K562 (cell line): ENCODE measurements around the gene ATXN1. TPM values are rescaled to one million over a fixed set of nuclear protein-coding genes. Genes with fewer than 3 reads are reported as not detected.

Experiments used
- ATF6 ChIP-seq: sonication (generic); formaldehyde crosslinking; IDR thresholded peaks from 2 replicates; pipeline ENCODE4 v1.4.0; 2020; ENCODE audit warnings: mild to moderate bottlenecking, missing genetic modification reagents
- DEAF1 ChIP-seq: fragments of 450-650 bp; formaldehyde crosslinking; IDR thresholded peaks from 2 replicates; pipeline ENCODE4 v1.4.0; 2020; ENCODE audit warnings: mild to moderate bottlenecking, moderate library complexity
- ELF2 ChIP-seq: fragments of 250-450 bp; sonication (Bioruptor Pico); IDR thresholded peaks from 2 replicates; pipeline ENCODE4 v1.5.0; 2021; ENCODE audit warnings: mild to moderate bottlenecking
- HNRNPH1 ChIP-seq: fragments of 200-400 bp; formaldehyde crosslinking; optimal IDR thresholded peaks from 2 replicates; pipeline ENCODE3; 2017; ENCODE audit warnings: low read depth, mild to moderate bottlenecking, low read length, moderate library complexity
- HSF4 ChIP-seq: fragments of 250-450 bp; sonication (Bioruptor Pico); IDR thresholded peaks from 2 replicates; pipeline ENCODE4 v2.1.2; 2022; ENCODE audit warnings: mild to moderate bottlenecking, moderate library complexity, borderline replicate concordance
- NEUROD1 ChIP-seq: fragments of 150-350 bp; IDR thresholded peaks from 2 replicates; pipeline ENCODE4 v1.6.1; 2014; ENCODE audit warnings: borderline replicate concordance, low read length, low read depth; ENCODE audit not compliant: partially characterized antibody
- POLR2B ChIP-seq: fragments of 450-650 bp; IDR thresholded peaks from 2 replicates; pipeline ENCODE4 v1.6.1; 2018; ENCODE audit warnings: low read depth; ENCODE audit not compliant: partially characterized antibody
- PPARD ChIP-seq: fragments of 250-450 bp; sonication (Bioruptor Pico); IDR thresholded peaks from 2 replicates; pipeline ENCODE4 v1.8.0; 2022; ENCODE audit warnings: inconsistent platforms, mild to moderate bottlenecking, moderate library complexity
- RB1 ChIP-seq: fragments of 450-650 bp; IDR thresholded peaks from 2 replicates; pipeline ENCODE4 v1.6.1; 2017; ENCODE audit warnings: low read depth, mild to moderate bottlenecking
- SMAD4 ChIP-seq: fragments of 250-450 bp; sonication (Bioruptor Pico); conservative IDR thresholded peaks from 2 replicates; pipeline ENCODE4 v1.8.0; 2021; ENCODE audit warnings: inconsistent platforms, mild to moderate bottlenecking, moderate library complexity
- SRSF7 ChIP-seq: fragments of 200-400 bp; formaldehyde crosslinking; optimal IDR thresholded peaks from 2 replicates; pipeline ENCODE3; 2017; ENCODE audit warnings: mild to moderate bottlenecking, low read depth, low read length
- ZNF407 ChIP-seq: fragments of 450-650 bp; IDR thresholded peaks from 2 replicates; pipeline ENCODE4 v1.6.1; 2016; ENCODE audit warnings: low read depth
- ZSCAN32 ChIP-seq: fragments of 450-650 bp; formaldehyde crosslinking; IDR thresholded peaks from 2 replicates; pipeline ENCODE4 v1.4.0; 2020; ENCODE audit warnings: mild to moderate bottlenecking, moderate library complexity
- polyA plus RNA-seq, 8 experiments: library from polyadenylated mRNA; depleted of rRNA in 4 of 8; stranded (reverse) in 5 of 8; unstranded in 3 of 8; fragments of >200 nt; fragmentation: Nextera tagmentation in 2 of 8; fragmentation: Illumina TruSeq in 1 of 8; extraction: Ambion mirVana in 2 of 8; extraction: Trizol in 1 of 8; gene quantifications; 2 replicates each; pipeline versions ENCODE4 v1.2.1 to v1.2.3, GENCODE V29; 2011 to 2014; ENCODE audit warnings: inconsistent platforms in 1 of 8, missing spikeins in 1 of 8
- total RNA-seq, 7 experiments: library from RNA; depleted of rRNA in 6 of 7; stranded (reverse); fragments of >200 nt in 6 of 7; fragmentation: Illumina TruSeq in 2 of 7; extraction: Trizol in 2 of 7; gene quantifications; 2 replicates each; pipeline versions ENCODE4 v1.2.1 to v1.2.3, GENCODE V29; 2011 to 2021; ENCODE audit warnings: low replicate concordance in 1 of 7

Gene ATXN1
- total and polyA plus RNA-seq, 9 of the 15 experiments (the other 6 are each of a cell fraction or from before 2014, with no cell fraction given) = under 0.01 to 1.2 (median 0.58) TPM

GRCh38 chr6:16265351-16266341 lies 495.6 kb downstream of the ATXN1 start (continued):
- peak; percentile 93 for TF ChIP-seq NEUROD1
- TF ChIP-seq SMAD4 (CRISPR knock-in tag) = peak; percentile 91
- TF ChIP-seq HNRNPH1 = no peak
- peak; percentile 48 for TF ChIP-seq DEAF1 (CRISPR knock-in tag)
- peak; percentile 71 for TF ChIP-seq ZSCAN32 (CRISPR knock-in tag)
- TF ChIP-seq ATF6 (CRISPR knock-in tag) = peak; percentile 71; the same call in 1 of the 2 replicates
- no peak for TF ChIP-seq SRSF7
- TF ChIP-seq ELF2 (CRISPR knock-in tag) = peak; percentile 78
- TF ChIP-seq ZNF407 = no peak
- peak; percentile 41; the same call in 1 of the 2 replicates for TF ChIP-seq HSF4 (CRISPR knock-in tag)
- peak; percentile 63; the same call in 1 of the 2 replicates for TF ChIP-seq RB1
- TF ChIP-seq PPARD (CRISPR knock-in tag) = no peak
- peak; percentile 100 for TF ChIP-seq POLR2B
